OCI-LY1 (cell line): Measurements from ENCODE around the gene NETO1.

Source experiments
- H2AFZ ChIP-seq: fragments of 200-600 bp; sonication (generic), shearing (Covaris generic); 2 replicates; pipeline ENCODE4 v1.6.0; 2014; ENCODE audit warnings: antibody characterized with exemption, mild to moderate bottlenecking, low read length
- H3F3A ChIP-seq: fragments of 200-600 bp; sonication (generic), shearing (Covaris generic); 2 replicates; pipeline ENCODE4 v1.6.0; 2014; ENCODE audit warnings: mild to moderate bottlenecking, antibody characterized with exemption, low read length, moderate library complexity; ENCODE audit not compliant: insufficient read depth
- H3K27ac ChIP-seq: fragments of 200-600 bp; sonication (generic); 2 replicates; pipeline ENCODE4 v1.5.1; 2014; ENCODE audit warnings: low read length, mixed run types, mild to moderate bottlenecking, low read depth; ENCODE audit not compliant: poor library complexity, severe bottlenecking
- H3K27me3 ChIP-seq: fragments of 200-600 bp; sonication (generic); 2 replicates; pipeline ENCODE4 v1.6.0; 2014; ENCODE audit warnings: antibody characterized with exemption, mild to moderate bottlenecking, low read length, moderate library complexity; ENCODE audit not compliant: insufficient read depth
- H3K36me3 ChIP-seq: fragments of 200-600 bp; sonication (generic); 2 replicates; pipeline ENCODE4 v1.6.1; 2014; ENCODE audit warnings: mild to moderate bottlenecking, antibody characterized with exemption, low read length, moderate library complexity, mixed read lengths; ENCODE audit not compliant: insufficient read depth
- H3K4me1 ChIP-seq: fragments of 200-600 bp; sonication (generic); 2 replicates; pipeline ENCODE4 v1.5.1; 2014; ENCODE audit warnings: mild to moderate bottlenecking, low read length, moderate library complexity; ENCODE audit not compliant: insufficient read depth, severe bottlenecking
- H3K4me2 ChIP-seq: fragments of 200-600 bp; sonication (generic), shearing (Covaris generic); 2 replicates; pipeline ENCODE4 v1.6.1; 2014; ENCODE audit warnings: low read length
- H3K4me3 ChIP-seq: fragments of 200-600 bp; sonication (generic); 2 replicates; pipeline ENCODE4 v1.5.1; 2014; ENCODE audit warnings: low read length, low read depth, mild to moderate bottlenecking, mixed read lengths; ENCODE audit not compliant: poor library complexity, severe bottlenecking
- H3K79me2 ChIP-seq: fragments of 200-600 bp; shearing (Covaris generic); 2 replicates; pipeline ENCODE4 v1.6.1; 2016; ENCODE audit warnings: mixed run types, low read length, mixed read lengths; ENCODE audit not compliant: insufficient read depth
- H3K9ac ChIP-seq: fragments of 200-600 bp; sonication (generic), shearing (Covaris generic); 2 replicates; pipeline ENCODE4 v1.6.1; 2014; ENCODE audit warnings: mild to moderate bottlenecking, low read length, mixed read lengths
- H3K9me2 ChIP-seq: fragments of 200-600 bp; sonication (generic), shearing (Covaris generic); 2 replicates; pipeline ENCODE4 v1.6.1; 2014; ENCODE audit warnings: low read depth, mild to moderate bottlenecking, low read length, mixed read lengths
- H3K9me3 ChIP-seq: fragments of 200-600 bp; shearing (Covaris generic); 2 replicates; pipeline ENCODE4 v1.6.1; 2014; ENCODE audit warnings: low read length, mixed read lengths
- H4K20me1 ChIP-seq: fragments of 200-600 bp; sonication (generic), shearing (Covaris generic); 2 replicates; pipeline ENCODE4 v1.6.0; 2016; ENCODE audit warnings: mild to moderate bottlenecking, low read length; ENCODE audit not compliant: insufficient read depth
- EZH2 ChIP-seq: fragments of 200-600 bp; sonication (generic), shearing (Covaris generic); IDR thresholded peaks from 2 replicates; pipeline ENCODE4 v1.8.0; 2017; ENCODE audit warnings: borderline replicate concordance, mixed run types, mild to moderate bottlenecking, antibody characterized with exemption, low read length, moderate library complexity, mixed read lengths
- TF ChIP-seq, protein P1 (sequence below): fragments of 200-600 bp; sonication (generic), shearing (Covaris generic); IDR thresholded peaks from 2 replicates; pipeline ENCODE4 v1.5.1; 2017; ENCODE audit warnings: mild to moderate bottlenecking, antibody characterized with exemption, low read length, moderate library complexity, mixed read lengths

NETO1 gene

DNA sequence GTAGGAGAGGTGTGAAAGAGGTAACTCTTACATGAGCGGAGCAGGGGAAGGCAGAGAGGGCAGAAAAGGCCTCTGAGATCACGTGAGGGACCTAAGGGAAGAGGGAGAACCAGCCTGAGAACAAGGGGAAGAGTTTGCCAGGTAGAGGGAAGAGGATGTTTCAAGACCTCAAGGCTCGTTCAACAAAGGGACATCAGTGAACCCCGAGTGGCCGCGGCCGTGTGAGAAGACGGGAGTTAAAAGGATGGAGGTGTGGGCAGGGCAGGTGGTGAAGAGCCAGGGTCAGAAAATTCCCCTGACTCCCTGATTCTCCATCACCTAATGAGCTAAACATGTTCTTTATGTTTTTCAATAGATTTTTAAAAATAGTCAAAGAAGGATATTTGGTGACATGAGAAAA is 44.4 kb downstream of the NETO1 start:
- Histone ChIP-seq H3F3A (no peaks in the 10 kb centered on the region), H2AFZ (no peak overlapping the region), H3K4me1 (no peaks in the 10 kb centered on the region), H3K9ac (no peak overlapping the region), H3K9me2 (no peaks in the 10 kb centered on the region), H3K27ac (no peak overlapping the region), H3K27me3 (no peaks in the 10 kb centered on the region), H3K4me3 (no peak overlapping the region), H4K20me1 (no peaks in the 10 kb centered on the region), H3K79me2 (no peaks in the 10 kb centered on the region), H3K36me3 (no peaks in the 10 kb centered on the region), H3K9me3 (no peaks in the 10 kb centered on the region), H3K4me2 (no peak overlapping the region)
- TF ChIP-seq EZH2 = no peak
- TF ChIP-seq, protein P1, sequence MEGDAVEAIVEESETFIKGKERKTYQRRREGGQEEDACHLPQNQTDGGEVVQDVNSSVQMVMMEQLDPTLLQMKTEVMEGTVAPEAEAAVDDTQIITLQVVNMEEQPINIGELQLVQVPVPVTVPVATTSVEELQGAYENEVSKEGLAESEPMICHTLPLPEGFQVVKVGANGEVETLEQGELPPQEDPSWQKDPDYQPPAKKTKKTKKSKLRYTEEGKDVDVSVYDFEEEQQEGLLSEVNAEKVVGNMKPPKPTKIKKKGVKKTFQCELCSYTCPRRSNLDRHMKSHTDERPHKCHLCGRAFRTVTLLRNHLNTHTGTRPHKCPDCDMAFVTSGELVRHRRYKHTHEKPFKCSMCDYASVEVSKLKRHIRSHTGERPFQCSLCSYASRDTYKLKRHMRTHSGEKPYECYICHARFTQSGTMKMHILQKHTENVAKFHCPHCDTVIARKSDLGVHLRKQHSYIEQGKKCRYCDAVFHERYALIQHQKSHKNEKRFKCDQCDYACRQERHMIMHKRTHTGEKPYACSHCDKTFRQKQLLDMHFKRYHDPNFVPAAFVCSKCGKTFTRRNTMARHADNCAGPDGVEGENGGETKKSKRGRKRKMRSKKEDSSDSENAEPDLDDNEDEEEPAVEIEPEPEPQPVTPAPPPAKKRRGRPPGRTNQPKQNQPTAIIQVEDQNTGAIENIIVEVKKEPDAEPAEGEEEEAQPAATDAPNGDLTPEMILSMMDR = no peak

DNA sequence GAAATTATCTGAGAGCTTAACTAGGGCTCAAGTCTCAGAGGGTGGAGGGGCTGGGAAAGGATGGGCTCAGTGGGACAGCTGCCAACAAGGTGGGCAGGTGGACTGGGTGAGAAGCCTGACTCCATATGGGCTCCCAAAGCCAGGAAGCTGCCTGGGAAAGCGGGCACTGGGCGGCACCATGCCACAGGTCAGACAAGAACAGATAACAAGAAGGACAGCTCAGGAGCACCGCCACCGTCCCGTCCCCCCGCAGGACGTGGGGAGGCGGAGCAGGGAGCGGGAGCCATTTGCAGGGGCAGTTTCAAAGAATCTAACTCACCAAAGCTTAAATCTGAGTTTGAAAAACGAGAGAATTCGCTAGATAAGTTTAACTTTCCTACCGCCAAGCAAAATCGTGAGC is 45.6 kb downstream of the NETO1 start:
- H3K4me3 ChIP-seq = no peak overlapping the region
- no peak for TF ChIP-seq EZH2
- TF ChIP-seq, protein P1 = no peak
- H3K9me3 ChIP-seq = no peaks in the 10 kb centered on the region
- H3K9me2 ChIP-seq = no peaks in the 10 kb centered on the region
- no peak overlapping the region for H3K9ac ChIP-seq
- H3K27me3 ChIP-seq = no peaks in the 10 kb centered on the region
- H3K27ac ChIP-seq = no peak overlapping the region
- H3K4me2 ChIP-seq = no peak overlapping the region
- no peak overlapping the region for H2AFZ ChIP-seq
- H3K79me2 ChIP-seq = no peaks in the 10 kb centered on the region
- no peaks in the 10 kb centered on the region for H3K36me3 ChIP-seq
- no peaks in the 10 kb centered on the region for H4K20me1 ChIP-seq
- no peaks in the 10 kb centered on the region for H3K4me1 ChIP-seq
- no peaks in the 10 kb centered on the region for H3F3A ChIP-seq

DNA sequence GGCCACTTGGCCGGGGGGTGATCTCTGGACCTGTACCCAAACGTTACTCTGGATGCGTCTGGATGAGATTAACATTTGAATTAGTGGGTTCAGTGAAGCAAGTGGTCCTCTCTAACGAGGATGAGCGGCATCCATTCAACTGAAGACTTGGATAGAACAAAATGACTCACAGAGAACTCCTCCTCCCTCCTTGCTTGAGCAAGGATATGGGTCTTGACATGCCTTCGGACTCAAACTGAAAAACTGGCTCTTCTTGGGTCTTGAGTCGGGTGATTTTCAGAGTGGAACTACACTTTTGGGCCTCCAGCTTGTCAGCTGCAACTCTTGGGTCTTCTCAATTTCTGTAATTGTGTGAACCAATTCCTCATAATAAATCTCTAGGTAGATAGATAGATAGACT is 47.2 kb downstream of the NETO1 start:
- Histone ChIP-seq H3K4me1 (no peaks in the 10 kb centered on the region), H3K36me3 (no peaks in the 10 kb centered on the region), H3K27ac (no peak overlapping the region), H3K27me3 (no peaks in the 10 kb centered on the region), H2AFZ (no peak overlapping the region), H4K20me1 (no peaks in the 10 kb centered on the region), H3K4me2 (no peak overlapping the region), H3K9ac (no peak overlapping the region), H3K9me2 (no peaks in the 10 kb centered on the region), H3K9me3 (no peaks in the 10 kb centered on the region), H3F3A (no peaks in the 10 kb centered on the region), H3K79me2 (no peaks in the 10 kb centered on the region), H3K4me3 (no peak overlapping the region)
- TF ChIP-seq, protein P1 = no peak
